Keratinocyte (primary cell): ENCODE results near the gene BCAT1. TPM values are rescaled to one million over a fixed set of nuclear protein-coding genes. Genes with fewer than 3 reads are reported as not detected.

Experiments used
- DNase-seq: peaks from one replicate; pipeline ENCODE4 v3.0.0-alpha.2; 2011; ENCODE audit warnings: low read depth, missing footprints, low spot score
- FAIRE-seq: peaks from 2 replicates; lab custom pipeline; 2011; peaks lifted over from hg19 to GRCh38; lab: Jason Lieb, UNC
- H2AFZ ChIP-seq: 2 replicates; pipeline ENCODE4 v1.6.0; 2012; ENCODE audit warnings: low read length, control low read depth, inconsistent platforms; ENCODE audit not compliant: control insufficient read depth
- H3K27ac ChIP-seq: 2 replicates; pipeline ENCODE4 v1.5.1; 2011; ENCODE audit warnings: low read length; ENCODE audit not compliant: control insufficient read depth, insufficient read depth
- H3K27me3 ChIP-seq: 3 replicates; pipeline ENCODE4 v1.6.0; 2011; ENCODE audit warnings: low read length; ENCODE audit not compliant: control insufficient read depth, insufficient read depth; ENCODE audit errors: extremely low read depth
- H3K36me3 ChIP-seq, 2 experiments: 2 replicates in 1 of 2; 3 replicates in 1 of 2; pipeline ENCODE4 v1.5.1; 2011; ENCODE audit warnings: low read length in 2 of 2, mild to moderate bottlenecking in 1 of 2; ENCODE audit not compliant: control insufficient read depth in 2 of 2, insufficient read depth in 2 of 2; ENCODE audit errors: extremely low read depth in 1 of 2
- H3K4me1 ChIP-seq: 3 replicates; pipeline ENCODE4 v1.5.1; 2011; ENCODE audit warnings: low read length; ENCODE audit not compliant: control insufficient read depth, insufficient read depth; ENCODE audit errors: extremely low read depth
- H3K4me2 ChIP-seq: 3 replicates; pipeline ENCODE4 v1.6.0; 2011; ENCODE audit warnings: low read depth, low read length; ENCODE audit not compliant: control insufficient read depth, insufficient read depth; ENCODE audit errors: extremely low read depth
- H3K4me3 ChIP-seq, 3 experiments: fragments of 200-600 bp in 1 of 3; sonication (generic) in 1 of 3; 2 replicates in 2 of 3; 3 replicates in 1 of 3; pipeline ENCODE4 v1.5.1; 2011 to 2016; ENCODE audit warnings: low read length in 3 of 3, mild to moderate bottlenecking in 3 of 3, control low read depth in 2 of 3, inconsistent platforms in 1 of 3, low read depth in 1 of 3, mixed read lengths in 1 of 3, mixed run types in 1 of 3, moderate library complexity in 1 of 3; ENCODE audit not compliant: control insufficient read depth in 2 of 3, insufficient read depth in 2 of 3; ENCODE audit errors: extremely low read depth in 1 of 3
- H3K79me2 ChIP-seq: 2 replicates; pipeline ENCODE4 v1.6.0; 2012; ENCODE audit warnings: low read length; ENCODE audit not compliant: control insufficient read depth, insufficient read depth
- H3K9ac ChIP-seq: 3 replicates; pipeline ENCODE4 v1.6.0; 2011; ENCODE audit warnings: low read length; ENCODE audit not compliant: control insufficient read depth, insufficient read depth; ENCODE audit errors: extremely low read depth
- H3K9me1 ChIP-seq: 3 replicates; pipeline ENCODE4 v1.6.0; 2011; ENCODE audit warnings: low read length; ENCODE audit not compliant: control insufficient read depth, insufficient read depth; ENCODE audit errors: extremely low read depth
- H3K9me3 ChIP-seq: 2 replicates; pipeline ENCODE4 v1.5.1; 2012; ENCODE audit warnings: low read depth, low read length; ENCODE audit not compliant: control insufficient read depth
- H4K20me1 ChIP-seq: 3 replicates; pipeline ENCODE4 v1.6.0; 2011; ENCODE audit warnings: low read length; ENCODE audit not compliant: control insufficient read depth, insufficient read depth; ENCODE audit errors: extremely low read depth
- CTCF ChIP-seq, 3 experiments: IDR thresholded peaks in 1 of 3; conservative IDR thresholded peaks in 1 of 3; optimal IDR thresholded peaks in 1 of 3; 2 replicates in 2 of 3; 3 replicates in 1 of 3; pipeline versions ENCODE3 to v1.5.1; 2011; ENCODE audit warnings: low read length in 3 of 3, mild to moderate bottlenecking in 3 of 3, moderate library complexity in 2 of 3, control low read depth in 1 of 3, inconsistent platforms in 1 of 3; ENCODE audit not compliant: insufficient read depth in 2 of 3; ENCODE audit errors: extremely low read depth in 1 of 3
- EZH2 ChIP-seq: IDR thresholded peaks from one replicate; pipeline ENCODE4 v1.6.1; 2012; ENCODE audit warnings: inconsistent platforms, mild to moderate bottlenecking, low read length, moderate library complexity
- dilution Hi-C: fragments of 300-500 bp; cut with MboI; formaldehyde crosslinking; loops from one replicate; pipeline ENCODE4 v1.7.0; 2020; ENCODE audit warnings: low sequenced_read_pairs; ENCODE audit not compliant: extremely low pct_ligation_motif_present
- polyA plus RNA-seq, 5 experiments: library from polyadenylated mRNA; depleted of rRNA in 3 of 5; stranded (reverse) in 3 of 5; stranded (forward) in 1 of 5; unstranded in 1 of 5; fragments of >200 nt; gene quantifications; 1 replicate in 1 of 5; 2 replicates in 3 of 5; 3 replicates in 1 of 5; pipeline versions ENCODE4 v1.2.1 to v1.2.3, GENCODE V29; 2011 to 2012; ENCODE audit warnings: missing spikeins in 2 of 5, low read depth in 1 of 5, low replicate concordance in 1 of 5

Gene BCAT1
- polyA plus RNA-seq, 1 donor (not counting 4 experiments of a cell fraction or from before 2014, with no cell fraction given): 6.5 TPM

GRCh38 chr12:24907464-24907863 is 41.4 kb downstream of the BCAT1 start:
- no peaks in the 10 kb centered on the region for H3K9me3 ChIP-seq
- H3K79me2 ChIP-seq: no peaks in the 10 kb centered on the region
- H3K27me3 ChIP-seq: no peaks in the 10 kb centered on the region
- H3K4me2 ChIP-seq: no peak overlapping the region
- no peak overlapping the region for H2AFZ ChIP-seq
- H3K27ac ChIP-seq: no peak overlapping the region
- DNase-seq (no peak), FAIRE-seq (no peak)
- H3K9ac ChIP-seq: no peak overlapping the region
- dilution Hi-C loops: no loop called here
- H4K20me1 ChIP-seq: no peaks in the 10 kb centered on the region
- TF ChIP-seq CTCF (optimal IDR thresholded peaks at IDR 0.05 in 1 of 3, IDR thresholded peaks at IDR 0.05 in 1 of 3, conservative IDR thresholded peaks at IDR 0.05 in 1 of 3; ENCODE audit: extremely low read depth in 1 of 3, insufficient read depth in 2 of 3, low read length in 3 of 3) (no peak), EZH2 (no peak)
- no peaks in the 10 kb centered on the region for H3K9me1 ChIP-seq
- peaks cover 9% of the 10 kb centered on the region for H3K4me1 ChIP-seq
- H3K36me3 ChIP-seq: no peaks in the 10 kb centered on the region
- H3K4me3 ChIP-seq: no peak overlapping the region

GRCh38 chr12:24906141-24906540 is 42.8 kb downstream of the BCAT1 start:
- H3K36me3 ChIP-seq: no peaks in the 10 kb centered on the region
- no peak overlapping the region for H3K27ac ChIP-seq
- no peak for FAIRE-seq
- dilution Hi-C loops: no loop called here
- no peak overlapping the region for H3K4me3 ChIP-seq
- no peaks in the 10 kb centered on the region for H3K27me3 ChIP-seq
- TF ChIP-seq CTCF (optimal IDR thresholded peaks at IDR 0.05 in 1 of 3, IDR thresholded peaks at IDR 0.05 in 1 of 3, conservative IDR thresholded peaks at IDR 0.05 in 1 of 3; ENCODE audit: extremely low read depth in 1 of 3, insufficient read depth in 2 of 3, low read length in 3 of 3) (no peak), EZH2 (no peak)
- no peak overlapping the region for H2AFZ ChIP-seq
- no peak for DNase-seq
- H4K20me1 ChIP-seq: no peaks in the 10 kb centered on the region
- H3K79me2 ChIP-seq: no peaks in the 10 kb centered on the region
- H3K9me3 ChIP-seq: no peaks in the 10 kb centered on the region
- H3K4me2 ChIP-seq: no peak overlapping the region
- H3K9ac ChIP-seq: no peak overlapping the region
- no peaks in the 10 kb centered on the region for H3K9me1 ChIP-seq
- H3K4me1 ChIP-seq: peaks cover 22% of the 10 kb centered on the region
